HFF-Myc (cell line): ENCODE data around the gene KCNK4.

ENCODE experiments used
- DNase-seq: peaks from one replicate; pipeline ENCODE4 v3.0.0-alpha.2; 2011; ENCODE audit warnings: low read depth; ENCODE audit errors: extremely low read depth
- H3K4me3 ChIP-seq: replicated peaks from 2 replicates; pipeline ENCODE4 v1.5.1; 2011; ENCODE audit warnings: low read depth, mild to moderate bottlenecking, control low read depth, low read length
- CTCF ChIP-seq: IDR thresholded peaks from 2 replicates; pipeline ENCODE4 v1.5.1; 2012; ENCODE audit warnings: mild to moderate bottlenecking, low read depth, low read length, control low read depth; ENCODE audit errors: missing control alignments

The KCNK4 gene

GRCh38 chr11:64269540-64270220, 21.4 kb upstream of the KCNK4 start:
- peak overlapping the region; percentile 69 for H3K4me3 ChIP-seq
- TF ChIP-seq CTCF = no peak
- peak; percentile 100 for DNase-seq

GRCh38 chr11:64275031-64275800, 15.9 kb upstream of the KCNK4 start:
- TF ChIP-seq CTCF = no peak
- H3K4me3 ChIP-seq = no peak overlapping the region
- DNase-seq = no peak

- TF ChIP-seq CTCF = no peak
- H3K4me3 ChIP-seq = no peak overlapping the region
- no peak for DNase-seq
These were observed 15.3 kb upstream of the KCNK4 start for GRCh38 chr11:64275841-64276240.

- TF ChIP-seq CTCF = no peak
- H3K4me3 ChIP-seq = no peak overlapping the region
- no peak for DNase-seq
These were observed 14.3 kb upstream of the KCNK4 start for GRCh38 chr11:64276653-64277431.

GRCh38 chr11:64278576-64279190, 12.4 kb upstream of the KCNK4 start:
- no peak for TF ChIP-seq CTCF
- DNase-seq = no peak
- no peak overlapping the region for H3K4me3 ChIP-seq

GRCh38 chr11:64281957-64282770, 8.9 kb upstream of the KCNK4 start:
- DNase-seq = no peak
- no peak overlapping the region for H3K4me3 ChIP-seq
- no peak for TF ChIP-seq CTCF
